Ovary (tissue), 3 donors: ENCODE measurements around the gene EHBP1.

Experiments
- POLR2A ChIP-seq: fragments of 450-650 bp; IDR thresholded peaks from one replicate; pipeline ENCODE4 v1.6.1; 2017; ENCODE audit warnings: antibody characterized with exemption, mild to moderate bottlenecking, moderate library complexity
- TF ChIP-seq, protein P1 (sequence below), 3 donors: fragments of 450-650 bp in 2 of 3; fragments of 200-600 bp in 1 of 3; IDR thresholded peaks; one replicate each; pipeline versions ENCODE4 v1.5.1 to v1.8.0; 2016 to 2022; ENCODE audit warnings: antibody characterized with exemption in 3 of 3, mild to moderate bottlenecking in 1 of 3
- donor health status: DM: no; HTN: no; CAD: no.

DNA sequence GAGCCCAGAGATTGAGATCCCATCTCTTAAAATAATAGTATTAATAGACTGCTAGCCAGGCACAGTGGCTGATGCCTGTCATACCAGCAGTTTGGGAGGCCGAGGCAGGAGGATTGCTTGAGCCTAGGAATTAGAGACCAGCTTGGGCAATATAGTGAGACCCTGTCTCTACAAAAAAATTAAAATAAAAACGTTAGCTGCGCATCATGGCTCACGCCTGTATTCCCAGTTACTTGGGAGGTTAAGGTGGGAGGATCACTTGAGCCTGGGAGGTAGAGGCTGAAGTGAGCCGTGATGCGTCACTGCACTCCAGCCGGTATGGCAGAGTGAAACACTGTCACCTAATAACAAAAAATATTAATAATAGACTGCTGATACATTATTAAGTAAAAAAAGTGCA, 178.1 kb downstream of the EHBP1 start:
- TF ChIP-seq, protein P1, sequence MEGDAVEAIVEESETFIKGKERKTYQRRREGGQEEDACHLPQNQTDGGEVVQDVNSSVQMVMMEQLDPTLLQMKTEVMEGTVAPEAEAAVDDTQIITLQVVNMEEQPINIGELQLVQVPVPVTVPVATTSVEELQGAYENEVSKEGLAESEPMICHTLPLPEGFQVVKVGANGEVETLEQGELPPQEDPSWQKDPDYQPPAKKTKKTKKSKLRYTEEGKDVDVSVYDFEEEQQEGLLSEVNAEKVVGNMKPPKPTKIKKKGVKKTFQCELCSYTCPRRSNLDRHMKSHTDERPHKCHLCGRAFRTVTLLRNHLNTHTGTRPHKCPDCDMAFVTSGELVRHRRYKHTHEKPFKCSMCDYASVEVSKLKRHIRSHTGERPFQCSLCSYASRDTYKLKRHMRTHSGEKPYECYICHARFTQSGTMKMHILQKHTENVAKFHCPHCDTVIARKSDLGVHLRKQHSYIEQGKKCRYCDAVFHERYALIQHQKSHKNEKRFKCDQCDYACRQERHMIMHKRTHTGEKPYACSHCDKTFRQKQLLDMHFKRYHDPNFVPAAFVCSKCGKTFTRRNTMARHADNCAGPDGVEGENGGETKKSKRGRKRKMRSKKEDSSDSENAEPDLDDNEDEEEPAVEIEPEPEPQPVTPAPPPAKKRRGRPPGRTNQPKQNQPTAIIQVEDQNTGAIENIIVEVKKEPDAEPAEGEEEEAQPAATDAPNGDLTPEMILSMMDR (IDR thresholded peaks at IDR 0.05): no peak
- no peak for TF ChIP-seq POLR2A
